Testis (tissue), 3 donors: ENCODE data around the gene RAD17. TPM values are rescaled to one million over a fixed set of nuclear protein-coding genes. Genes with fewer than 3 reads are reported as not detected.

ENCODE experiments used
- DNase-seq: peaks from one replicate; pipeline ENCODE4 v3.0.0-alpha.2; 2019
- H3K27ac ChIP-seq, 2 donors: fragments of 200-600 bp; sonication (generic); one replicate each; pipeline ENCODE4 v1.5.1; 2019
- H3K27me3 ChIP-seq: fragments of 200-600 bp; sonication (generic); one replicate; pipeline ENCODE4 v1.5.1; 2019
- H3K36me3 ChIP-seq: fragments of 200-600 bp; sonication (generic); one replicate; pipeline ENCODE4 v1.5.1; 2017; ENCODE audit warnings: low read depth; ENCODE audit errors: missing control alignments
- H3K4me1 ChIP-seq: fragments of 200-600 bp; sonication (generic); one replicate; pipeline ENCODE4 v1.5.1; 2019
- H3K4me3 ChIP-seq, 2 donors: fragments of 200-600 bp; sonication (generic); one replicate each; pipeline ENCODE4 v1.5.1; 2017 to 2019
- H3K9me3 ChIP-seq: fragments of 200-600 bp; sonication (generic); one replicate; pipeline ENCODE4 v1.5.1; 2017
- CTCF ChIP-seq, 3 experiments: fragments of 450-650 bp in 2 of 3; fragments of 200-600 bp in 1 of 3; sonication (generic) in 1 of 3; IDR thresholded peaks; one replicate each; pipeline ENCODE4 v1.5.1; 2016 to 2019; ENCODE audit warnings: antibody characterized with exemption in 3 of 3, mild to moderate bottlenecking in 2 of 3, moderate library complexity in 1 of 3
- POLR2A ChIP-seq: fragments of 450-650 bp; IDR thresholded peaks from one replicate; pipeline ENCODE4 v1.6.1; 2017; ENCODE audit warnings: antibody characterized with exemption, mild to moderate bottlenecking, moderate library complexity
- WGBS, 2 donors: methylation state at CpG; one replicate each; pipeline ENCODE4 v1.1.5; 2018; 5-methylcytosine and 5-hydroxymethylcytosine counted together
- intact Hi-C: fragments of 100-400 bp; cut with DNase I; formaldehyde crosslinking; loops from one replicate; pipeline ENCODE4 v1.15.1; 2023; ENCODE audit warnings: low total_unique reads
- polyA plus RNA-seq: library from polyadenylated mRNA; stranded (reverse); fragments of 350-450 nt; fragmentation: Illumina TruSeq; extraction: RNeasy Lipid Tissue Mini Kit (QIAGEN cat#74804); gene quantifications from one replicate; pipeline ENCODE4 v1.2.3, GENCODE V29; 2014; ENCODE audit warnings: low read depth, low replicate concordance; ENCODE audit not compliant: insufficient read depth
- total RNA-seq, 2 donors: library from RNA; depleted of rRNA; stranded (reverse); fragments of >200 nt; gene quantifications; one replicate each; pipeline ENCODE4 v1.2.3, GENCODE V29; 2016

RAD17 gene
- total and polyA plus RNA-seq, 3 donors from 2014 or later = 69.4 to 88.2 (median 75.9) TPM

GRCh38 chr5:69374911-69375446 is 5.4 kb downstream of the RAD17 start:
- no peaks in the 10 kb centered on the region for H3K36me3 ChIP-seq
- intact Hi-C loops = no loop called here
- no peak overlapping the region for H3K4me3 ChIP-seq
- WGBS, 2 donors = 92 to 93% methylated on average over 4 of the region's 4 CpGs
- no peak for DNase-seq
- H3K4me1 ChIP-seq = peaks cover 5% of the 10 kb centered on the region
- TF ChIP-seq CTCF (IDR thresholded peaks at IDR 0.05) (no peak), POLR2A (no peak)
- H3K9me3 ChIP-seq = no peaks in the 10 kb centered on the region
- no peak overlapping the region for H3K27ac ChIP-seq
- no peaks in the 10 kb centered on the region for H3K27me3 ChIP-seq

DNA sequence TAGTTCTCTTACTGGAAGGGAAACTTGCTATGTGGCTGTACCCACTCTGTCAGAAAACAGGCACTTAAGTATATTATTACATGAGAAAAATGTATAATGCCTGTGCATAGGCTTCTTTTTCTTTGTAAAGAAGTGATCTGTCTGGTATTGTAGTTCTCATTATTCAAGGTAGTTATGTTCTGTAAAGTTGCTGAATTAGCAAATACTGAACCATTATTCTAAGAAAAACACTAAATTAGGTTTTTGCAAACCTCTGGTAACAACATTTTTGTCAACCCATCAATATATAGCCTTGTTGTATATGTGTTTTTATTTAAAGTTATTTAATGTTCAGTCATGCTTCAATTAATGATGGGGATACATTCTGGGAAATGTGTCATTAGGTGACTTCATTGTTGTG is 8.8 kb downstream of the RAD17 start:
- H3K27me3 ChIP-seq = no peaks in the 10 kb centered on the region
- H3K9me3 ChIP-seq = no peaks in the 10 kb centered on the region
- H3K4me3 ChIP-seq = no peak overlapping the region
- peaks cover 7% of the 10 kb centered on the region for H3K4me1 ChIP-seq
- intact Hi-C loops = no loop called here
- no peak for DNase-seq
- H3K36me3 ChIP-seq = no peaks in the 10 kb centered on the region
- TF ChIP-seq POLR2A = no peak
- TF ChIP-seq CTCF (IDR thresholded peaks at IDR 0.05) = no peak
- H3K27ac ChIP-seq = no peak overlapping the region

DNA sequence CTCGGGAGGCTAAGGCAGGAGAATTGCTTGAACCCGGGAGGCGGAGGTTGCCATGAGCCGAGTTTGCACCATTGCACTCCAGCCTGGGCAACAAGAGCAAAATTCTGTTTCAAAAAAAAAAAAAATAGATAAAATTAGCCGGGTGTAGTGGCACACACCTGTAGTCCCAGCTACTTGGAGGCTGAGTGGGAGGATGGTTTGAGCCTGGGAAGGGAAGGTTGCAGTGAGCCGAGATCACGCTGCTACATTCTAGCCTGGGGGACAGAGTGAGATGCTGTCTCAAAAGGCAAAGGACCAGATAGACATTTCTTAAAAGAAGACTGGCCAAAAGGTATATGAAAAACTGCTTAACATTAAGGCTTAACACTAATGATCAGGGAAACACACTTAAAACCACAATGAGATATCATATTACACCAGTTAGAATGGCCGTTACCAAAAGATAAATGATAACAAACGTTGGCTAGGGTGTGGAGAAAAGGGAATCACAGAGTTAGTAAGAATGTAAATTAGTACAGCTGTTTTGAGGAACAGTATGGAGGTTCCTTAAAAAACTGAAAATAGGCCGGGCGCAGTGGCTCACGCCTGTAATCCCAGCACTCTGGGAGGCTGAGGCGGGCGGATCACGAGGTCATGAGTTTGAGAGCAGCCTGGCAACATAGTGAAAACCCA is 35.2 kb downstream of the RAD17 start:
- no peaks in the 10 kb centered on the region for H3K9me3 ChIP-seq
- no peaks in the 10 kb centered on the region for H3K36me3 ChIP-seq
- 84 to 85% methylated on average over 15 of the region's 15 CpGs for WGBS, 2 donors
- no peak overlapping the region for H3K4me3 ChIP-seq
- intact Hi-C loops = no loop called here
- TF ChIP-seq CTCF (IDR thresholded peaks at IDR 0.05) = no peak
- TF ChIP-seq POLR2A = no peak
- no peak for DNase-seq
- H3K27me3 ChIP-seq = no peaks in the 10 kb centered on the region
- H3K4me1 ChIP-seq = no peaks in the 10 kb centered on the region
- no peak overlapping the region for H3K27ac ChIP-seq

DNA sequence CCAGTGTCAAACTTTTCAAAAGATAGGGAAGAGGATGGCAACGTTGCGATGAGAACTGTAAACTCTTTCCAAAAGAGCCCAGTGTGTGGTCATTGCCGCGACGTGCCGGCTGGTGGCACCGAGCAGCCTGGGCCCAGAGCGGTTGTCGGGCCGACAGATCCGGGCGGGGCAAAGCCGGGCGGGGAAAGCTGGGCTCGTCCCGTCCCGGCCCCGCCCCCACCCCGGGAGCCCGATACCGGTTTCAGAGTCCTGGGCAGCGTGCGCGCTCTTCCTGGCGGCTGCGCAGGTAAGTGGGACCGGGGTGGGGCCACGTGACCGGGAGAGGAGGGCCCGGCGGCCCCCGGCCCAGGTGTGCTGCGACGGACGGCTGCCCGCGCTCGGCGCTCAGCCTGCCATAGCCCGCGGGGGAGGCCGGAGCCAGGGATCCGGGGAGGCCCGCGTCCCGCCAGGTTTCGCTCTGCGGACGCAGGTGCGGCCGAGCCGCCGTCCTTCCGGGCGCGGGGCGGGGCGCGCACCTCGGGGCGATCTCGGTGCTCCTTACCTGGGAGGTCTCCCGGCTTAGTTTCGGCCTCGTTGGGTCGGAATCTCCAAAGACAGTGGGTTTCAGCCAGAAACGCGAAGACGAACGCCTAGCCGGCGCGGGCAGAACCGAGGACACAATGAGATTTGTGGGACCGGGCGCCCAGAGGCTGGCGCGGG is 45.4 kb downstream of the RAD17 start, which contains the start of gene MARVELD2:
Gene MARVELD2, plus strand, starts transcription at position 232 of the 699 bp plus-strand sequence. CDS start 4,270 bp downstream, outside the sequence.
- WGBS, 2 donors = 16 to 40% methylated on average over 19 to 56 of the region's 78 CpGs
- H3K4me1 ChIP-seq = no peaks in the 10 kb centered on the region

More for the DNA sequence above, 45.4 kb downstream of the RAD17 start, which contains the start of gene MARVELD2:
- DNase-seq = peak; percentile 65
- no peaks in the 10 kb centered on the region for H3K9me3 ChIP-seq
- H3K27ac ChIP-seq = peak within 1 kb of the TSS; percentile 13 to 31
- H3K27me3 ChIP-seq = no peaks in the 10 kb centered on the region
- H3K36me3 ChIP-seq = no peaks in the 10 kb centered on the region
- H3K4me3 ChIP-seq = peak within 1 kb of the TSS; percentile 57 to 65
- intact Hi-C loops = no loop called here
- TF ChIP-seq CTCF (IDR thresholded peaks at IDR 0.05) (no peak), POLR2A (no peak)
